Endodermal cell (in vitro differentiated cells): ENCODE data around the gene PKP3. TPM values are rescaled to one million over a fixed set of nuclear protein-coding genes. Genes with fewer than 3 reads are reported as not detected.

Experiments used
- DNase-seq: peaks from one replicate; pipeline ENCODE4 v3.0.0-alpha.2; 2017
- H3K27ac ChIP-seq: 2 replicates; pipeline ENCODE4 v1.5.1; 2013; ENCODE audit warnings: mild to moderate bottlenecking, low read depth, low read length, moderate library complexity
- H3K27me3 ChIP-seq: 2 replicates; pipeline ENCODE4 v1.6.1; 2013; ENCODE audit warnings: mild to moderate bottlenecking, low read length, moderate library complexity; ENCODE audit not compliant: insufficient read depth, control insufficient read depth, poor library complexity, severe bottlenecking
- H3K36me3 ChIP-seq: 2 replicates; pipeline ENCODE4 v1.7.0; 2013; ENCODE audit warnings: mild to moderate bottlenecking, low read length, moderate library complexity; ENCODE audit not compliant: control insufficient read depth, insufficient read depth
- H3K4me1 ChIP-seq: one replicate; pipeline ENCODE4 v1.7.0; 2013; ENCODE audit warnings: low read length; ENCODE audit not compliant: control insufficient read depth, insufficient read depth
- H3K4me3 ChIP-seq: 2 replicates; pipeline ENCODE4 v1.5.1; 2013; ENCODE audit warnings: mild to moderate bottlenecking, low read length, moderate library complexity
- H3K9ac ChIP-seq: 2 replicates; pipeline ENCODE4 v1.6.1; 2013; ENCODE audit warnings: mild to moderate bottlenecking, low read length, moderate library complexity; ENCODE audit not compliant: poor library complexity, severe bottlenecking; ENCODE audit errors: extremely low read depth
- H3K9me3 ChIP-seq: 2 replicates; pipeline ENCODE4 v1.6.1; 2013; ENCODE audit warnings: mild to moderate bottlenecking, low read length, moderate library complexity; ENCODE audit not compliant: control insufficient read depth
- H3K27ac Mint-ChIP-seq: 2 replicates; pipeline ENCODE4 v1.8.0; 2020; ENCODE audit warnings: mixed read lengths
- H3K27me3 Mint-ChIP-seq: 2 replicates; pipeline ENCODE4 v1.8.0; 2021; ENCODE audit warnings: mild to moderate bottlenecking, mixed read lengths; ENCODE audit not compliant: insufficient read depth
- H3K36me3 Mint-ChIP-seq: 2 replicates; pipeline ENCODE4 v1.8.0; 2020; ENCODE audit warnings: low read depth, mixed read lengths
- H3K4me1 Mint-ChIP-seq: 2 replicates; pipeline ENCODE4 v1.8.0; 2020; ENCODE audit warnings: mixed read lengths
- H3K4me3 Mint-ChIP-seq: 2 replicates; pipeline ENCODE4 v1.8.0; 2020; ENCODE audit warnings: mild to moderate bottlenecking, moderate library complexity, mixed read lengths
- H3K9me3 Mint-ChIP-seq: 2 replicates; pipeline ENCODE4 v1.8.0; 2020; ENCODE audit warnings: mild to moderate bottlenecking, mixed read lengths
- WGBS, 2 experiments: methylation state at CpG; one replicate each; pipeline versions ENCODE4 v1.1.5 to v1.1.7; 2013; ENCODE audit warnings: missing lambda C conversion rate in 2 of 2, mixed read lengths in 1 of 2; ENCODE audit not compliant: insufficient coverage in 1 of 2, insufficient read length in 1 of 2; 5-methylcytosine and 5-hydroxymethylcytosine counted together
- total RNA-seq, 2 donors: library from RNA; stranded (reverse); fragmentation: NEBNext Ultra II Directional in 1 of 2; extraction: Animal tissue kit (Norgen Biotek cat#: 25700) in 1 of 2; gene quantifications; 2 replicates in 1 of 2; 3 replicates in 1 of 2; pipeline ENCODE4 v1.2.1, GENCODE V29; 2021
- TF ChIP-seq, protein P1 (sequence below): fragments of 200-600 bp; sonication (generic); conservative IDR thresholded peaks from 2 replicates; pipeline ENCODE4 v1.5.0; 2021; ENCODE audit warnings: antibody characterized with exemption, mild to moderate bottlenecking

The PKP3 gene
- total RNA-seq, 2 donors from 2014 or later = 35.4 to 44.8 TPM

DNA sequence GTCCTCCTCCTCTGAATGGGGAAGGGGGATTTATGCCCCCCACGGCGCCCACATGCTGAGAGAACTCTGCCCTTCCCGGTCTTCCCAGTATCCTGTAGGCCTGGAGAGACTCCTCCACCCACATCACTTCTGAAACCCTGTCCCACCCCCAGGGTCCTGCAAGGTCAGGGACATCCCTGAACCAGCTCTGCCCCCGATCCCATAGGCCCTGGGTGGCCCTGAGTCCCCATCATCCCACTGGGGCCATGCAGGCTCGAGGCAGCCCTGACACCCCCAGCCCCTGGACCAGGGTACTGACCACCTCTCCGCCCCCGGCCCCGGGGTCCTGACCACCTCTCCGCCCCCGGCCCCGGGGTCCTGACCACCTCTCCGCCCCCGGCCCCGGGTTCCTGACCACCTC is 13.0 kb upstream of the PKP3 start:
- no peaks in the 10 kb centered on the region for H3K4me1 Mint-ChIP-seq

DNA sequence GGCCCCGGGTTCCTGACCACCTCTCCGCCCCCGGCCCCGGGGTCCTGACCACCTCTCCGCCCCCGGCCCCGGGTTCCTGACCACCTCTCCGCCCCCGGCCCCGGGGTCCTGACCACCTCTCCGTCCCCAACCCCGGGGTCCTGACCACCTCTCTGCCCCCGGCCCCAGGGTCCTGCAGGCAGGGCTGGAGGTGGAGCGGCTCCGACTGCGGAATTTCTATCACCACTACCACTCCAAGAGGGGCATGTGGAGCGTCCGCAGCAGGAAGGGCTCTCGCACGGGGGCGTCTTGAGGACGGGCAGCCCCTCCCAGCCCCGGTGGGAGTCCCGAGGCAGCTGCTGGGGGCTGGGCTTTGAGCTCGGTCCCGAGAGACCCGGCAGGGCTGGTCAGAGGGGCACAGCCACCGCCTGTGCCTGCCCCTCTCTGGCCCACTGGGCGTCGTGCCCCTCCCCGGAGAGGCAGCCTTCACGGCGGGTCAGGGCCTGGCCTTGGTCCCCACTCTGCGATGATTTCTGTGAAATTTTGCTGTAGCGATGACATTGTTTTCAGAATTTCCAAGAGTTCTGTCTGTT is 12.4 kb upstream of the PKP3 start:
- no peak overlapping the region for H3K4me3 ChIP-seq
- TF ChIP-seq, protein P1, sequence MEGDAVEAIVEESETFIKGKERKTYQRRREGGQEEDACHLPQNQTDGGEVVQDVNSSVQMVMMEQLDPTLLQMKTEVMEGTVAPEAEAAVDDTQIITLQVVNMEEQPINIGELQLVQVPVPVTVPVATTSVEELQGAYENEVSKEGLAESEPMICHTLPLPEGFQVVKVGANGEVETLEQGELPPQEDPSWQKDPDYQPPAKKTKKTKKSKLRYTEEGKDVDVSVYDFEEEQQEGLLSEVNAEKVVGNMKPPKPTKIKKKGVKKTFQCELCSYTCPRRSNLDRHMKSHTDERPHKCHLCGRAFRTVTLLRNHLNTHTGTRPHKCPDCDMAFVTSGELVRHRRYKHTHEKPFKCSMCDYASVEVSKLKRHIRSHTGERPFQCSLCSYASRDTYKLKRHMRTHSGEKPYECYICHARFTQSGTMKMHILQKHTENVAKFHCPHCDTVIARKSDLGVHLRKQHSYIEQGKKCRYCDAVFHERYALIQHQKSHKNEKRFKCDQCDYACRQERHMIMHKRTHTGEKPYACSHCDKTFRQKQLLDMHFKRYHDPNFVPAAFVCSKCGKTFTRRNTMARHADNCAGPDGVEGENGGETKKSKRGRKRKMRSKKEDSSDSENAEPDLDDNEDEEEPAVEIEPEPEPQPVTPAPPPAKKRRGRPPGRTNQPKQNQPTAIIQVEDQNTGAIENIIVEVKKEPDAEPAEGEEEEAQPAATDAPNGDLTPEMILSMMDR = no peak
- H3K9ac ChIP-seq = no peak overlapping the region
- no peak overlapping the region for H3K27ac ChIP-seq
- H3K4me1 ChIP-seq = no peaks in the 10 kb centered on the region
- no peaks in the 10 kb centered on the region for H3K4me1 Mint-ChIP-seq
- peaks cover under 1% of the 10 kb centered on the region for H3K27me3 Mint-ChIP-seq
- H3K9me3 ChIP-seq = no peaks in the 10 kb centered on the region
- no peaks in the 10 kb centered on the region for H3K36me3 ChIP-seq
- peaks cover 1% of the 10 kb centered on the region for H3K9me3 Mint-ChIP-seq
- DNase-seq = no peak
- 91 to 93% methylated on average over 15 to 28 of the region's 35 CpGs for WGBS, 2 experiments
- H3K4me3 Mint-ChIP-seq = no peak overlapping the region
- no peaks in the 10 kb centered on the region for H3K27me3 ChIP-seq
- H3K27ac Mint-ChIP-seq = peak overlapping the region; percentile 61
- H3K36me3 Mint-ChIP-seq = peaks cover 23% of the 10 kb centered on the region

More for the DNA sequence above, 13.0 kb upstream of the PKP3 start:
- no peak for DNase-seq
- Mint-ChIP-seq H3K27me3 (no peaks in the 10 kb centered on the region), H3K27ac (no peak overlapping the region), H3K4me3 (no peak overlapping the region), H3K9me3 (no peaks in the 10 kb centered on the region), H3K36me3 (peaks cover 23% of the 10 kb centered on the region)
- 96% methylated on average over 5 of the region's 14 CpGs; no CpG with 5 or more reads in 1 of the 2 experiments for WGBS, 2 experiments
- Histone ChIP-seq H3K4me3 (no peak overlapping the region), H3K27me3 (no peaks in the 10 kb centered on the region), H3K4me1 (no peaks in the 10 kb centered on the region), H3K9ac (no peak overlapping the region), H3K27ac (no peak overlapping the region), H3K36me3 (no peaks in the 10 kb centered on the region), H3K9me3 (no peaks in the 10 kb centered on the region)
- TF ChIP-seq, protein P1 = no peak

DNA sequence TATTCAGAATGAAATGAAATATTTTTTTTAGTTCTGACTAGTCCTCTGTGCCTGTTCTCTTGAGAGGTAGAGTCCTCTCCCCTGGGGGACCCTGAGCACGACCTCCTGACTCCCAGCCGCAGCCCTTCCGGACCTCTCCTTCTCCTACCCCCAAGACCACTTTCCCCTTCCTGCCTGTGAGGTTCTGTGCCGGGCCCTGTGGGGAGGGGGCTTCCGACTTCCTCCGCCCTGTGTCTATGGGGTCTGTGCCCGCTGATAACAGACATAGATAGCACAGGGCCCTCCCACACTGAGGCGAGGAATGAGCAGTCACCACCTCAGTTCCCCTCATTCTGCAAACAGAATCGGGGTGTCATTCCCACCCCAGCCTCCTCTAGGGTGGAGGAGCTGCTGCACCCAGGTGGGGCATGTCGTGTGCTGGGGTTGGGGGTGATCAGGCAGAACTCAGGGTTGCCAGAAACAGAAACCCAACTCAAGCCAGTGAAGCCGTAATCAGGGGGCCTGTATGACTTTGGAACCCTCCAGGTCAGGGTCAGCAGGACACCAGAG is 11.9 kb upstream of the PKP3 start:
- H3K36me3 Mint-ChIP-seq = peaks cover 23% of the 10 kb centered on the region
- Histone ChIP-seq H3K36me3 (no peaks in the 10 kb centered on the region), H3K4me1 (no peaks in the 10 kb centered on the region), H3K27ac (no peak overlapping the region), H3K9ac (no peak overlapping the region), H3K4me3 (no peak overlapping the region), H3K9me3 (no peaks in the 10 kb centered on the region), H3K27me3 (no peaks in the 10 kb centered on the region)
- H3K4me1 Mint-ChIP-seq = no peaks in the 10 kb centered on the region
- no peak for DNase-seq
- peaks cover 6% of the 10 kb centered on the region for H3K27me3 Mint-ChIP-seq
- peak overlapping the region; percentile 61 for H3K27ac Mint-ChIP-seq
- H3K4me3 Mint-ChIP-seq = no peak overlapping the region
- TF ChIP-seq, protein P1 = no peak
- H3K9me3 Mint-ChIP-seq = peaks cover 5% of the 10 kb centered on the region
- 93 to 100% methylated on average over 4 to 11 of the region's 11 CpGs for WGBS, 2 experiments
